ENCODE data around the gene FYB1. TPM values are rescaled to one million over a fixed set of nuclear protein-coding genes. Genes with fewer than 3 reads are reported as not detected.

The FYB1 gene
- total RNA-seq, 1 donor from 2014 or later = 45.0 TPM

GRCh38 chr5:39218482-39219402 lies 621 bp downstream of the FYB1 start:
- Histone ChIP-seq H3K4me1 (peaks cover 16% of the 10 kb centered on the region), H3K36me3 (no peaks in the 10 kb centered on the region), H3K27me3 (no peaks in the 10 kb centered on the region), H3K9me3 (no peaks in the 10 kb centered on the region), H3K27ac (peak overlapping the region; percentile 68), H3K4me3 (peak overlapping the region; percentile 30)
- no peak for TF ChIP-seq CTCF (IDR thresholded peaks at IDR 0.05)
- intact Hi-C loops (cut with DNase I) = no loop called here
- ATAC-seq = peak; percentile 41
- DNase-seq = no peak

DNA sequence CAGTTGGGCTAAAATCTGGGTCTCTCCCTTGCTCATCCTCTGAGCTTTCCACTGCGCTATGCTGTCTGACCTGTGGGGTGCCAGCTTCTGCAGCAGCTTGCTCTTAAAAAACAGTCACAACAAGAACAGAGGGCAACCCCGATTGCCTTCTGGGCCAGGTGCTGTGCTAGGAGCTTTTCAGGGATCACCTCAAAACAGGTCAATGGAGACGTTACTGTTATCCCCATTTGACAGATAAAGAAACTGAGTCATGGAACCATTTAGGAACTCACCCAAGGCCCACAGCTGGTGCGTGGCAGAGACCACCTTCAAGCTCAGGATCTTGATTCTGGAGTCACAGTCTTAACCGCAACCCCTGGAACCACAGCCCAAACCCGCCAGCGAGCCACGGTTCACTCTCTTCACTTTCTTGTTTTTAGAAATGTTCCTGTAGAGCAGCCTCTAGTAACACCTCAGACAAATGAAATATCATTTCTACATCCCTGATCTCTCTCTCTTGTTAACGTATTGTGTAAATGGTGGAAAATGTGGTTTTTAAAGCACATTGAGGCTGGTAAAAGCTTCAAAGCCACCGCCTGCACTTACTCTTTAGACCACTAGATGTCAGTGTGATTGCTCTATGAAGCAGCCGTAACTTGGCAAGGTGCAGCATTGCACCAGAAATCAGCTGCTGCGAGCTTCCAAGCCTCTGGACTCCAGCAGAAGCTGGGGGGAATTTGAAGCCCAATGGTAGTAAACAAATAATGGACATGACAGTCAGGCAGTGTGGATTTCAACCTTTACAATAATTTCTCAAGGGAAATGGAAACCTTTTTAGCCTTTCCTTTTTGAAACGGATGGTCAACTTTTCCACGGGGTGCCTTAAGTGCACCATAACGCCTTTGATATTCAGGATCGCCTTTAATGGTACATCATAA lies 1.7 kb downstream of the FYB1 start:
- DNase-seq (peak; percentile 72), ATAC-seq (peak; percentile 88)
- Histone ChIP-seq H3K4me3 (peak overlapping the region; percentile 9), H3K4me1 (peaks cover 16% of the 10 kb centered on the region), H3K27me3 (no peaks in the 10 kb centered on the region), H3K27ac (no peak overlapping the region), H3K9me3 (no peaks in the 10 kb centered on the region), H3K36me3 (no peaks in the 10 kb centered on the region)
- intact Hi-C loops (cut with DNase I) = no loop called here
- TF ChIP-seq CTCF (IDR thresholded peaks at IDR 0.05) = peak; percentile 98

GRCh38 chr5:39216631-39217030 lies 2.7 kb downstream of the FYB1 start:
- peaks cover 16% of the 10 kb centered on the region for H3K4me1 ChIP-seq
- no peaks in the 10 kb centered on the region for H3K9me3 ChIP-seq
- H3K27ac ChIP-seq = no peak overlapping the region
- no peak for DNase-seq
- no peaks in the 10 kb centered on the region for H3K27me3 ChIP-seq
- TF ChIP-seq CTCF (IDR thresholded peaks at IDR 0.05) = no peak
- intact Hi-C loops (cut with DNase I) = no loop called here
- H3K36me3 ChIP-seq = no peaks in the 10 kb centered on the region
- ATAC-seq = no peak
- no peak overlapping the region for H3K4me3 ChIP-seq

GRCh38 chr5:39215857-39216256 lies 3.5 kb downstream of the FYB1 start:
- no peak for TF ChIP-seq CTCF (IDR thresholded peaks at IDR 0.05)
- H3K9me3 ChIP-seq = no peaks in the 10 kb centered on the region
- H3K27me3 ChIP-seq = no peaks in the 10 kb centered on the region
- ATAC-seq (no peak), DNase-seq (no peak)
- no peak overlapping the region for H3K27ac ChIP-seq
- intact Hi-C loops (cut with DNase I) = no loop called here
- H3K4me1 ChIP-seq = peaks cover 16% of the 10 kb centered on the region
- no peaks in the 10 kb centered on the region for H3K36me3 ChIP-seq
- H3K4me3 ChIP-seq = no peak overlapping the region

DNA sequence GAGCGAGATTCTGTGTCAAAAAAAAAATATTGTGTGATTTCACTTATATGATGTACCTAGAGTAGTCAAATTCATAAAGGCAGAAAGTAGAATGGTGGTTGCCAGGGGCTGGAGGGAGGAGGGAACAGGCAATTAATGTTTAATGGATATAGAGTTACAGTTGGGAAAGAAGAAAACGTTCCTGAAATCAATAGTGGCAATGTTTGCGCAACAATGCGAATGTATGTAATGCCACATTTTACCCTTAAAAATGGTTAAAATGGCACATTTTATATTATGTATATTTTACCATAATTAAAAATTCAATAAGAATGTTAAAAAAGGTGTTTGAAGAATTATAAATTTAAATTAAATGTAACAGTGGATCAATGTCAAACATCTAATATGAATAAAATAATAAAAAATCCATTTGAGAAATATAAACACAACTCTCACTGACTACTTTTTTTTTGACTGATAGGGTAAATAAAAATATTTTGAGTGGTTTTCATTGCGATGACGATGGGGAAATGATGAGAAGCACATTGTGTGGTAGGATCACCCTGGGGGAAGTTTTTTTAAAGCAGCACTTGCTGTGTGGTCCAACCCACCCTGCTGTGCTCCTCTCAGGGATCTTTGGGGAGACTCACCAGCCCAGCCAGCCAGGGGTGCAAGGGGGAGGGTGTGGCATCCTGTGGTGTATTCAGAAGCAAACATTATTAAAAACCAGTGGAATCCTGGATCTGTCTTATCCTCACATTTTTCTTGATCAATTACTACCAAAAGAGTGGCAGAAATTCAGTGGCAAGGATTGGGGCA lies 4.3 kb downstream of the FYB1 start:
- no peaks in the 10 kb centered on the region for H3K36me3 ChIP-seq
- ATAC-seq (no peak), DNase-seq (no peak)
- no peaks in the 10 kb centered on the region for H3K27me3 ChIP-seq
- TF ChIP-seq CTCF (IDR thresholded peaks at IDR 0.05) = no peak
- intact Hi-C loops (cut with DNase I) = no loop called here
- H3K9me3 ChIP-seq = no peaks in the 10 kb centered on the region
- H3K27ac ChIP-seq = no peak overlapping the region
- H3K4me1 ChIP-seq = peaks cover 16% of the 10 kb centered on the region
- H3K4me3 ChIP-seq = no peak overlapping the region
